ENCODE measurements around the gene SRGAP3.

SRGAP3 gene

GRCh38 chr3:8967553-8967952 is 281.9 kb downstream of the SRGAP3 start:
- TF ChIP-seq TCF4 (CRISPR knock-in tag; IDR thresholded peaks at IDR 0.05; ENCODE audit: borderline replicate concordance), result no peak
- no peak for TF ChIP-seq BACH2 (CRISPR knock-in tag; IDR thresholded peaks at IDR 0.05; ENCODE audit: borderline replicate concordance)
- ATAC-seq, result no peak

GRCh38 chr3:8966820-8967348 is 282.6 kb downstream of the SRGAP3 start:
- no peak for TF ChIP-seq PPARA (CRISPR knock-in tag; IDR thresholded peaks at IDR 0.05; ENCODE audit: borderline replicate concordance)
- TF ChIP-seq GLIS3 (CRISPR knock-in tag; IDR thresholded peaks at IDR 0.05), result no peak
- no peak for TF ChIP-seq ZFP3 (CRISPR knock-in tag; IDR thresholded peaks at IDR 0.05)
- TF ChIP-seq SNAI2 (CRISPR knock-in tag; IDR thresholded peaks at IDR 0.05), result no peak
- TF ChIP-seq ZNF70 (CRISPR knock-in tag; IDR thresholded peaks at IDR 0.05), result no peak
- TF ChIP-seq ISL1 (CRISPR knock-in tag; IDR thresholded peaks at IDR 0.05), result no peak
- TF ChIP-seq RARB (CRISPR knock-in tag; IDR thresholded peaks at IDR 0.05), result no peak
- no peak for TF ChIP-seq ESRRG (CRISPR knock-in tag; IDR thresholded peaks at IDR 0.05)
- no peak for TF ChIP-seq ZNF565 (CRISPR knock-in tag; conservative IDR thresholded peaks at IDR 0.05; ENCODE audit: low read depth)
- no peak for ATAC-seq

DNA sequence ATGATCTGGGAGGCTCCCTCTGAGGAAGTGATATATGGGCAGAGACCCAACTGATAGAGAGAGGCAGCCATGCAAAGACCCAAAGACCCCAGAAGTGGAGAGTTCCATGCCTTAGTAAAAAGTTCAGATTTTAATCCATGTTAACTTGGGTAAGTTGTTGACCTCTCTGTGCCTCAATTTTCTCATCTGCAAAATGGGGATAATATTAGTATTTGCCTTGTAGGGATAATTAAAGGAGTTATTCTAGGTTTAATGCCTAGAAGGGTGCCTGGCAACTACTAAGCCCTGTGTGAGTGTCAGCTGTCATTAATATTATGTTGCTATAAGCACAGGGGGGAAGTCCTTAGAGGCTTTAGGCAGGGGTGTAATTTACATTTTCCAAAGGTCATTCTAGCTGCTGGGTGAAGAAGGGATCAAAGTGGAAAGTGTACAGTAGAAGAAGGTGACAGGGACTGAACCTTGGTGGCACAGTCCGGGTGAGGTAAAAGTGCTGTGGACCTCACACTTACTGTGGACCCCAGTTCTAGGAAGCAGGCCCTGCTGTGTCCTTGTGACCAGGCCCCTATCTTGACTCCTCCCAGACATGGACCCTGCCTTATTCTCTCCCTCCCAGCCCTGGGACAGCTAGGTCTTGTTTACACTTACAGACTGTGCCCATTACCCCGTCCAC is 283.2 kb downstream of the SRGAP3 start:
- no peak for ATAC-seq
- TF ChIP-seq ISL1 (CRISPR knock-in tag; IDR thresholded peaks at IDR 0.05), result no peak
- no peak for TF ChIP-seq TCF4 (CRISPR knock-in tag; IDR thresholded peaks at IDR 0.05; ENCODE audit: borderline replicate concordance)
- TF ChIP-seq ARNTL (CRISPR knock-in tag; IDR thresholded peaks at IDR 0.05; ENCODE audit: borderline replicate concordance, low read depth), result no peak
- TF ChIP-seq OSR1 (CRISPR knock-in tag; IDR thresholded peaks at IDR 0.05), result no peak
- TF ChIP-seq ZC3H10 (CRISPR knock-in tag; IDR thresholded peaks at IDR 0.05), result no peak
- TF ChIP-seq PPARA (CRISPR knock-in tag; IDR thresholded peaks at IDR 0.05; ENCODE audit: borderline replicate concordance), result no peak
- TF ChIP-seq, protein P1, sequence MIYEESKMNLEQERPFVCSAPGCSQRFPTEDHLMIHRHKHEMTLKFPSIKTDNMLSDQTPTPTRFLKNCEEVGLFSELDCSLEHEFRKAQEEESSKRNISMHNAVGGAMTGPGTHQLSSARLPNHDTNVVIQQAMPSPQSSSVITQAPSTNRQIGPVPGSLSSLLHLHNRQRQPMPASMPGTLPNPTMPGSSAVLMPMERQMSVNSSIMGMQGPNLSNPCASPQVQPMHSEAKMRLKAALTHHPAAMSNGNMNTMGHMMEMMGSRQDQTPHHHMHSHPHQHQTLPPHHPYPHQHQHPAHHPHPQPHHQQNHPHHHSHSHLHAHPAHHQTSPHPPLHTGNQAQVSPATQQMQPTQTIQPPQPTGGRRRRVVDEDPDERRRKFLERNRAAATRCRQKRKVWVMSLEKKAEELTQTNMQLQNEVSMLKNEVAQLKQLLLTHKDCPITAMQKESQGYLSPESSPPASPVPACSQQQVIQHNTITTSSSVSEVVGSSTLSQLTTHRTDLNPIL (CRISPR knock-in tag; IDR thresholded peaks at IDR 0.05; ENCODE audit: low read depth), result no peak
- TF ChIP-seq, protein P2, sequence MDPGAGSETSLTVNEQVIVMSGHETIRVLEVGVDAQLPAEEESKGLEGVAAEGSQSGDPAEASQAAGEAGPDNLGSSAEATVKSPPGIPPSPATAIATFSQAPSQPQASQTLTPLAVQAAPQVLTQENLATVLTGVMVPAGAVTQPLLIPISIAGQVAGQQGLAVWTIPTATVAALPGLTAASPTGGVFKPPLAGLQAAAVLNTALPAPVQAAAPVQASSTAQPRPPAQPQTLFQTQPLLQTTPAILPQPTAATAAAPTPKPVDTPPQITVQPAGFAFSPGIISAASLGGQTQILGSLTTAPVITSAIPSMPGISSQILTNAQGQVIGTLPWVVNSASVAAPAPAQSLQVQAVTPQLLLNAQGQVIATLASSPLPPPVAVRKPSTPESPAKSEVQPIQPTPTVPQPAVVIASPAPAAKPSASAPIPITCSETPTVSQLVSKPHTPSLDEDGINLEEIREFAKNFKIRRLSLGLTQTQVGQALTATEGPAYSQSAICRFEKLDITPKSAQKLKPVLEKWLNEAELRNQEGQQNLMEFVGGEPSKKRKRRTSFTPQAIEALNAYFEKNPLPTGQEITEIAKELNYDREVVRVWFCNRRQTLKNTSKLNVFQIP (CRISPR knock-in tag; IDR thresholded peaks at IDR 0.05; ENCODE audit: borderline replicate concordance, low read depth), result no peak
- TF ChIP-seq ZNF565 (CRISPR knock-in tag; conservative IDR thresholded peaks at IDR 0.05; ENCODE audit: low read depth), result no peak

DNA sequence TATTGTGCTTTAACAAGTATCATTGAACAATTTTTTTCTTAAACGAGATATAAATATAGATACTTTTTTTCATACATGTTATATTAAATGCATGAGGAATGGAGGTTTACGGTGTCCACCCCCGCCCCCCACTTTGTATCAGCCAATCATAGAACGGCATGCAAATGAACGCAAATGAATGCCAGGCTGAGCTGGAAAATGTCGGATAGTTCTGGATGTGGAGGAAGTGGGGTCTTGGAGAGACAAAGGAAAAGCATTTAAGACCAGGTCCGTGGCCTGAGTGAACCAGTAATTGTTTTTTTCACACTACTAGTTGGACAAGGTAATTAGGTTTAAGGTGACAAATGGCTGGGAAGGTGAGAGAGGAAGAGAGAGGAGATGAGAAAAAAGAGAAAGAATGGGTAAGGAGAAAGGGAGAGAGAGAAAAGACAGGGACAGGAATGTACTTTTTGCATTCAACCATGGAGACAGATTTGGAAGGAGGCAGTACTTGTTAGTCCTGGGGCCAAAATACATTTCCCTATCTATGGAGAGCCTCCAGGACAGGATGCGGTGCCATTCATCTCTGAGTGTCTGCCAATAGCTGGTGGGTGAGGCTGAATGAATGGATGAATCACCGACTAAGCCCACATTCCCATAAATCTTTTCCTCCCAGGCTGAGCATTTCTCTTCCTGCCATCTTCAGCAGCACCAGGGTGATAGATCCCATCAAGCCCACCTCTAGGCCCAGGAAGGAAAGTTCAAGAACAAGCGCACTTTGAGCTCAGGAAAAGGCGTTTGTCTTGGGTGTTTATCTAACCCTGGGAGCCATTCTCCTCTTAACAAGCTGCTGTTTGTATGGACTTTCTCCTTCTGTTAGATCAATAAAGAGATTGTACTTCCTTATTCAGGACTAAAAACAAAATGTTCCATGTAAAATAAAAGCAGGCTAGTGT is 284.7 kb downstream of the SRGAP3 start:
- ATAC-seq, result peak; percentile 56
- TF ChIP-seq CSRNP3 (CRISPR knock-in tag; IDR thresholded peaks at IDR 0.05), result no peak
- TF ChIP-seq PATZ1 (CRISPR knock-in tag; IDR thresholded peaks at IDR 0.05; ENCODE audit: borderline replicate concordance), result no peak
- TF ChIP-seq, protein P2 (CRISPR knock-in tag; IDR thresholded peaks at IDR 0.05; ENCODE audit: borderline replicate concordance, low read depth), result no peak
- TF ChIP-seq, protein P3, sequence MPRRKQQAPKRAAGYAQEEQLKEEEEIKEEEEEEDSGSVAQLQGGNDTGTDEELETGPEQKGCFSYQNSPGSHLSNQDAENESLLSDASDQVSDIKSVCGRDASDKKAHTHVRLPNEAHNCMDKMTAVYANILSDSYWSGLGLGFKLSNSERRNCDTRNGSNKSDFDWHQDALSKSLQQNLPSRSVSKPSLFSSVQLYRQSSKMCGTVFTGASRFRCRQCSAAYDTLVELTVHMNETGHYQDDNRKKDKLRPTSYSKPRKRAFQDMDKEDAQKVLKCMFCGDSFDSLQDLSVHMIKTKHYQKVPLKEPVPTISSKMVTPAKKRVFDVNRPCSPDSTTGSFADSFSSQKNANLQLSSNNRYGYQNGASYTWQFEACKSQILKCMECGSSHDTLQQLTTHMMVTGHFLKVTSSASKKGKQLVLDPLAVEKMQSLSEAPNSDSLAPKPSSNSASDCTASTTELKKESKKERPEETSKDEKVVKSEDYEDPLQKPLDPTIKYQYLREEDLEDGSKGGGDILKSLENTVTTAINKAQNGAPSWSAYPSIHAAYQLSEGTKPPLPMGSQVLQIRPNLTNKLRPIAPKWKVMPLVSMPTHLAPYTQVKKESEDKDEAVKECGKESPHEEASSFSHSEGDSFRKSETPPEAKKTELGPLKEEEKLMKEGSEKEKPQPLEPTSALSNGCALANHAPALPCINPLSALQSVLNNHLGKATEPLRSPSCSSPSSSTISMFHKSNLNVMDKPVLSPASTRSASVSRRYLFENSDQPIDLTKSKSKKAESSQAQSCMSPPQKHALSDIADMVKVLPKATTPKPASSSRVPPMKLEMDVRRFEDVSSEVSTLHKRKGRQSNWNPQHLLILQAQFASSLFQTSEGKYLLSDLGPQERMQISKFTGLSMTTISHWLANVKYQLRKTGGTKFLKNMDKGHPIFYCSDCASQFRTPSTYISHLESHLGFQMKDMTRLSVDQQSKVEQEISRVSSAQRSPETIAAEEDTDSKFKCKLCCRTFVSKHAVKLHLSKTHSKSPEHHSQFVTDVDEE (CRISPR knock-in tag; IDR thresholded peaks at IDR 0.05), result no peak
- no peak for TF ChIP-seq ZC3H10 (CRISPR knock-in tag; IDR thresholded peaks at IDR 0.05)
- no peak; the same call in 1 of the 2 replicates for TF ChIP-seq ISL1 (CRISPR knock-in tag; IDR thresholded peaks at IDR 0.05)
- no peak for TF ChIP-seq ARNTL (CRISPR knock-in tag; IDR thresholded peaks at IDR 0.05; ENCODE audit: borderline replicate concordance, low read depth)
- no peak for TF ChIP-seq BACH2 (CRISPR knock-in tag; IDR thresholded peaks at IDR 0.05; ENCODE audit: borderline replicate concordance)
- no peak for TF ChIP-seq SNAI2 (CRISPR knock-in tag; IDR thresholded peaks at IDR 0.05)
- no peak for TF ChIP-seq ZFP3 (CRISPR knock-in tag; IDR thresholded peaks at IDR 0.05)
- TF ChIP-seq ESRRG (CRISPR knock-in tag; IDR thresholded peaks at IDR 0.05), result no peak
- TF ChIP-seq OSR1 (CRISPR knock-in tag; IDR thresholded peaks at IDR 0.05), result no peak
- no peak for TF ChIP-seq GLIS3 (CRISPR knock-in tag; IDR thresholded peaks at IDR 0.05)
- no peak for TF ChIP-seq RARB (CRISPR knock-in tag; IDR thresholded peaks at IDR 0.05)
